Thoracic aorta endothelial cell (primary cell): ENCODE results near the gene GNG13. TPM values are rescaled to one million over a fixed set of nuclear protein-coding genes. Genes with fewer than 3 reads are reported as not detected.

Source experiments
- small RNA-seq: library from RNA; depleted of rRNA; stranded (forward); fragments of <200 nt; gene quantifications from one replicate; pipeline ENCODE3, GENCODE V24; 2012
- total RNA-seq: library from RNA; depleted of rRNA; stranded (reverse); fragments of >200 nt; gene quantifications from 2 replicates; pipeline ENCODE4 v1.2.3, GENCODE V29; 2012

GNG13 gene
- total RNA-seq, result not detected in 2 replicates

GRCh38 chr16:799948-800833 is at the start of gene GNG13:
Gene GNG13 (minus strand): TSS chr16:800734. CDS start chr16:799077, 1,657 bp downstream.

GRCh38 chr16:788399-789126 is 12.0 kb downstream of the GNG13 start, which contains the start of gene CHTF18:
Gene CHTF18 (plus strand): TSS chr16:788620. CDS start chr16:788685, 65 bp downstream.

DNA sequence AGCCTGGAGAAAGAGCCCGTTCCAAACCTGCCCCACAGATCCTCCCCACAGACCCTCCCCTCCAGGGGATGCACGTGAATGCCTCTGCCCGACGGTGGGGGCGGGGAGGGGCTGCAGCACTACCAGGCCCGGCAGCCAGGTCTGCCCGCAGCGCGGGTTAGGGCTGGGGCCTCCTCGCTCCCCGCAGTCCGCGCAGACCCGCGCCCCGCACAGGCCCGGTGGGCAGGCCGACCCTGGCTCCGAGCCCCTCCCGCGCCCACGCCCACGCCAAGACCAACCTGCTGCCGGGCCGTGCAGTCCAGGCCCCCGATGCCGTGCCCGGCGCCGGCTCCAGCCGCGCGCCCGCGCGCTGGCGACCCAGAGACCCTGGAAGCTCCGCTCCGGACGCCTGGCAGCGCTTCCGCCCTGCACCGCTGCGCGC is 12.5 kb downstream of the GNG13 start, which contains the start of gene RPUSD1:
TSS of gene RPUSD1 (minus strand) at position 404 of the 421 bp plus-strand sequence. CDS start 644 bp downstream, outside the sequence.

DNA sequence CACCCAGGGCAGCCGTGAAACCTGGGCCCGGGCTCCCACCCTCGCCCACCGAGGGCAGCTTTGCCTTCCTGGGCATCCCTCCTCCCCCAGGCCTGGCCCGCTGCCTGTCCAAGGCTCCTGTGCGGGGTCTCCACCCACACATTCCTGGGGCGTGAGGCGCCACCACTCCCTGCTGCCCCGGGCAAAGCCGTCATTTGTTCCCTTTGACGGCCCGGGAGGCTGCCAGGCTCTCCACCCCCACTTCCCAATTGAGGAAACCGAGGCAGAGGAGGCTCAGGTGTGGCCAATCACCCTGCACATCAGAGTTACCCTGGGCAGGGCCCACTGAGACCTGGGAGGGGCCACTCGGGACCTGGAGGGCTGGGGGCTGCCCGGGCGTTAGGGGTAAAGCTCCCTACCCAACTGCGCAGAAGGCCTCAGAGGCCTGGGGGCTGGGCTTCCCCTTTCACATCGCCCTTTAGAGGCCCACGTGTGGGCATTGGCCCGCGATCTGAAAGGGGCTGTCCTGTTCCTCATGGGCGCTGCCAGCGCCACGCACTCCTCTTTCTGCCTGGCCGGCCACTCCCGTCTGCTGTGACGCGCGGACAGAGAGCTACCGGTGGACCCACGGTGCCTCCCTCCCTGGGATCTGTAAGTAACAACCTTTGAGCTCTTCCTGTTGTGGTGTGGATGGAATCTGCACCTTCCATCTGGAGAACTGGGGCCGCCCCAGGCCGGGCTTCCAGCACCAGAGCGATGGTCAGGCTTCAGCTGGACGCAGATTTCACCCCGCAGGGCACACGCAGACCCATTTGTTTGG is 39.8 kb downstream of the GNG13 start, which contains the start of gene MSLN:
TSS of gene MSLN (plus strand) at position 190 of the 799 bp plus-strand sequence. CDS start 1,947 bp downstream, outside the sequence.

Small RNA genes lying within 50 kb of the gene (small RNA-seq; reads per million reads assigned to genes)
- gene MIR662, result not detected

Other genes with a start within 250 kb of the GNG13 start
- 0.07 TPM in 1 of 2 replicates, not detected in the other for gene PRR35, start 240.3 kb downstream of the GNG13 start, total RNA-seq
- gene NHLRC4, start 233.7 kb downstream of the GNG13 start, total RNA-seq, result 0.86 and 1.1 TPM in 2 replicates
- 24.9 and 30.7 TPM in 2 replicates for gene PIGQ, start 230.8 kb downstream of the GNG13 start, total RNA-seq
- gene RAB40C, start 210.7 kb downstream of the GNG13 start, total RNA-seq, result 11.2 and 13.9 TPM in 2 replicates
- gene WFIKKN1, start 169.7 kb downstream of the GNG13 start, total RNA-seq, result 0.13 and 0.22 TPM in 2 replicates
- 87.8 and 119 TPM in 2 replicates for gene METTL26, start 164.4 kb downstream of the GNG13 start, total RNA-seq
- 14.1 TPM in 2 replicates for gene MCRIP2, start 158.9 kb downstream of the GNG13 start, total RNA-seq
- 14.6 and 26.4 TPM in 2 replicates for gene WDR90, start 151.4 kb downstream of the GNG13 start, total RNA-seq
- gene RHOT2, start 132.6 kb downstream of the GNG13 start, total RNA-seq, result 42.6 and 43.9 TPM in 2 replicates
- gene RHBDL1, start 125.1 kb downstream of the GNG13 start, total RNA-seq, result 0.27 and 0.29 TPM in 2 replicates
- gene STUB1, start 120.3 kb downstream of the GNG13 start, total RNA-seq, result 77.6 and 98.1 TPM in 2 replicates
- gene JMJD8, start 116.4 kb downstream of the GNG13 start, total RNA-seq, result 34.8 and 47.0 TPM in 2 replicates
- gene WDR24, start 110.3 kb downstream of the GNG13 start, total RNA-seq, result 6.4 and 8.0 TPM in 2 replicates
- 0.65 and 0.66 TPM in 2 replicates for gene FBXL16, start 94.9 kb downstream of the GNG13 start, total RNA-seq
- 9.4 and 18.7 TPM in 2 replicates for gene METRN, start 85.6 kb downstream of the GNG13 start, total RNA-seq
- 23.0 and 32.0 TPM in 2 replicates for gene ANTKMT, start 79.6 kb downstream of the GNG13 start, total RNA-seq
- gene CCDC78, start 74.3 kb downstream of the GNG13 start, total RNA-seq, result 0.93 and 1.0 TPM in 2 replicates
- gene HAGHL, start 73.6 kb downstream of the GNG13 start, total RNA-seq, result 5.6 and 7.7 TPM in 2 replicates
- 24.5 and 28.3 TPM in 2 replicates for gene CIAO3, start 59.7 kb downstream of the GNG13 start, total RNA-seq
- gene MSLN, start 40.0 kb downstream of the GNG13 start, total RNA-seq, result not detected in 2 replicates
- 31.8 and 38.6 TPM in 2 replicates for gene RPUSD1, start 12.4 kb downstream of the GNG13 start, total RNA-seq
- gene CHTF18, start 12.1 kb downstream of the GNG13 start, total RNA-seq, result 22.1 and 49.1 TPM in 2 replicates
- 7.7 and 13.4 TPM in 2 replicates for gene LMF1, start 170.2 kb upstream of the GNG13 start, total RNA-seq
- 0.29 and 0.40 TPM in 2 replicates for gene SOX8, start 181.0 kb upstream of the GNG13 start, total RNA-seq